ENCODE data around the gene C3orf70.

C3orf70 gene

DNA sequence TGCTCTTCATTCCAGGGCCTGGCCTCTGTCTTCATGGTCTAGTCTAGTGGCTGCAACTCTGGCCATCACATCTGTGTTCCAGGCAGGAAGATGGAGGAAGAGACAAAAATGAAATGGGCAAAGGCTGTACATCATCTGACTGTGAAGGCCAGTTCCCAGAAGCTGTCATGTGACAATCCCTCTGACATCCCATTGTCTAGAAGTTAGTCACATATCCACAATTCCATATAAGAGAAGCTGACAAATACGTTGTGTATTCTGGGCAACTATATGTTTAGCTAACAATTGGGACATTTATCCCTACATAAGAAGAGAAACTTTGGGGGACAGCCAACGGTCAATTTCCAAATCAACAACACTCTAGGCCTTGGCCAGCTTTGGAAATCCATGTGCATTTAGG lies 34.5 kb upstream of the C3orf70 start:
- Histone ChIP-seq H3K9me3 (ENCODE audit: control extremely low read depth in 1 of 5, control insufficient read depth in 4 of 5, insufficient read depth in 2 of 5, low read depth in 1 of 5, low read length in 4 of 5) (no peaks in the 10 kb centered on the region), H3K4me3 (ENCODE audit: control insufficient read depth in 1 of 7, extremely low read depth in 1 of 7, insufficient read depth in 4 of 7, low read depth in 2 of 7, low read length in 6 of 7) (no peak overlapping the region), H3K36me3 (ENCODE audit: control insufficient read depth in 4 of 4, insufficient read depth in 4 of 4, low read length in 3 of 4) (peaks cover 0 to 4% (median under 1%) of the 10 kb centered on the region in 4 experiments), H3K27me3 (replicated peaks in 2 of 5; ENCODE audit: control insufficient read depth in 4 of 5, insufficient read depth in 5 of 5, low read length in 4 of 5) (no peaks in the 10 kb centered on the region), H3K27ac (ENCODE audit: insufficient read depth in 1 of 2, low read depth in 1 of 2, low read length in 2 of 2, poor library complexity in 1 of 2, severe bottlenecking in 2 of 2) (no peak overlapping the region), H3K4me1 (ENCODE audit: control extremely low read depth in 1 of 4, control insufficient read depth in 4 of 4, insufficient read depth in 4 of 4, low read length in 3 of 4) (no peaks in the 10 kb centered on the region)
- POLR2A ChIA-PET, result no interaction called here
- 100% methylated on average over 1 of the region's 2 CpGs for WGBS (ENCODE audit: insufficient coverage)
- DNase-seq, result no peak
- CTCF ChIA-PET, result interaction anchor here (1.4 kb wide), 1 partner anchor 10 kb away, joined by 8 read pairs; no protein-coding TSS in a partner anchor

GRCh38 chr3:185176750-185177359 lies 24.0 kb upstream of the C3orf70 start:
- Histone ChIP-seq H3K4me3 (ENCODE audit: control insufficient read depth in 1 of 7, extremely low read depth in 1 of 7, insufficient read depth in 4 of 7, low read depth in 2 of 7, low read length in 6 of 7) (no peak overlapping the region), H3K4me1 (ENCODE audit: control extremely low read depth in 1 of 4, control insufficient read depth in 4 of 4, insufficient read depth in 4 of 4, low read length in 3 of 4) (peaks cover 3 to 9% (median 7%) of the 10 kb centered on the region in 4 experiments), H3K27ac (ENCODE audit: insufficient read depth in 1 of 2, low read depth in 1 of 2, low read length in 2 of 2, poor library complexity in 1 of 2, severe bottlenecking in 2 of 2) (no peak overlapping the region), H3K27me3 (replicated peaks in 2 of 5; ENCODE audit: control insufficient read depth in 4 of 5, insufficient read depth in 5 of 5, low read length in 4 of 5) (peaks cover 0 to 2% (median 0%) of the 10 kb centered on the region in 5 experiments), H3K9me3 (ENCODE audit: control extremely low read depth in 1 of 5, control insufficient read depth in 4 of 5, insufficient read depth in 2 of 5, low read depth in 1 of 5, low read length in 4 of 5) (no peaks in the 10 kb centered on the region), H3K36me3 (ENCODE audit: control insufficient read depth in 4 of 4, insufficient read depth in 4 of 4, low read length in 3 of 4) (no peaks in the 10 kb centered on the region)
- 0% methylated on average over 1 of the region's 10 CpGs for WGBS (ENCODE audit: insufficient coverage)
- ChIA-PET POLR2A (no interaction called here), CTCF (interaction anchor here (0.7 to 2.7 kb wide), 22 partner anchors 11 to 309 kb away, joined by 3 to 14 read pairs (median 4); no protein-coding TSS in a partner anchor)
- DNase-seq, result peak; percentile 45 to 70 (median 57)

GRCh38 chr3:185175370-185175987 lies 22.6 kb upstream of the C3orf70 start:
- H3K9me3 ChIP-seq (ENCODE audit: control extremely low read depth in 1 of 5, control insufficient read depth in 4 of 5, insufficient read depth in 2 of 5, low read depth in 1 of 5, low read length in 4 of 5), result no peaks in the 10 kb centered on the region
- DNase-seq, result peak; percentile 19 to 66 (median 48)

DNA sequence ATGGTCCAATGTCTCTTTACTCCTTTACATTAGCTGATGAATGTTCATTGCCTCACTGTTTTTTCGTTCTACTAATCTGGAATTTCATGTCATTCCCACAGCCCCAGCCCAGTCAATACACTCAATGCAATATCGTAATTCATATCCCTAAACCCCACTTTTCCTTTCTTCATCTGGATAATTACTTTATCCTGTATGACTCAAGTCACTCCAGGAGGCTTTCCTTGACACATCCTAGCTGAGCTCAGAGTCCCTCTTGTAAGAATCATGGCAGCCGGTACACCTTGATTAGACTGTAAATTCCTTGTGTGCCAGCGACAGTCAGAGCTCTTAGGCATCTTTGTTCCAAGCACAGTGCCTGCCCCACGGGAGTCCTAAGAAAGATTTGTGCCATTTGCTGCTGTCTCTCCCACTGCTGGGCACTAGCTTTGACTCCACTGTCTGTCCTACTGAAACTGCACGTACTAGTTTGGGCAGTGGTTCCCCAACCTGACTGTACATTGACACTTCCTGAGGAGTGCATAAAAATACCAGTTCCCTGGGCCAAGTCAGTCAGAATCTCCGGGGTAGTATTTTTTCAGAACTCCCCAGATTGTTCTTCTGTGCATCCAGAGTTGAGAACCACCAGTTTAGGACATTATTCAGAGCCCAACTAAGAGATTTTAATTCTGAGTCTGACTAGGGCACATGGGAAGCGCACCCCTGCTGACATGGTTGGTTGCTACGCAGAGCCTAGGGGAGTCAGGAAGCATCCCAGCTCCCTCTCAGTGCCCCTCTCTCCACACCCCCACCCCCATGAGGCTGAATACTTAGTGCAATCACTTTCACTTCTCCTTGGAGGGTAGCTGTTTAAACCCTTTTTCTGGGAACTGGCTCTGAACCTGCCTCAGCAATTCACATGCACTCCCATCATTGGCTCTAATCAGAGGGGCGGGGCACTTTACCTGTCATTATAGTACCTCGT lies 19.5 kb upstream of the C3orf70 start:
- ChIA-PET CTCF (interaction anchor here (1.7 to 2.0 kb wide), 3 partner anchors 10 to 304 kb away, joined by 4 to 7 read pairs (median 6); no protein-coding TSS in a partner anchor), POLR2A (no interaction called here)
- no peak overlapping the region for H3K4me3 ChIP-seq (ENCODE audit: control insufficient read depth in 1 of 7, extremely low read depth in 1 of 7, insufficient read depth in 4 of 7, low read depth in 2 of 7, low read length in 6 of 7)
- DNase-seq, result no peak
- no peaks in the 10 kb centered on the region for H3K36me3 ChIP-seq (ENCODE audit: control insufficient read depth in 4 of 4, insufficient read depth in 4 of 4, low read length in 3 of 4)
- peaks cover 3 to 9% (median 7%) of the 10 kb centered on the region in 4 experiments for H3K4me1 ChIP-seq (ENCODE audit: control extremely low read depth in 1 of 4, control insufficient read depth in 4 of 4, insufficient read depth in 4 of 4, low read length in 3 of 4)
- no peaks in the 10 kb centered on the region for H3K27me3 ChIP-seq (replicated peaks in 2 of 5; ENCODE audit: control insufficient read depth in 4 of 5, insufficient read depth in 5 of 5, low read length in 4 of 5)
- H3K27ac ChIP-seq (ENCODE audit: insufficient read depth in 1 of 2, low read depth in 1 of 2, low read length in 2 of 2, poor library complexity in 1 of 2, severe bottlenecking in 2 of 2), result no peak overlapping the region
- 89% methylated on average over 11 of the region's 11 CpGs for WGBS (ENCODE audit: insufficient coverage)
- H3K9me3 ChIP-seq (ENCODE audit: control extremely low read depth in 1 of 5, control insufficient read depth in 4 of 5, insufficient read depth in 2 of 5, low read depth in 1 of 5, low read length in 4 of 5), result no peaks in the 10 kb centered on the region

More at GRCh38 chr3:185175370-185175987, 22.6 kb upstream of the C3orf70 start:
- Histone ChIP-seq H3K4me1 (ENCODE audit: control extremely low read depth in 1 of 4, control insufficient read depth in 4 of 4, insufficient read depth in 4 of 4, low read length in 3 of 4) (peaks cover 3 to 9% (median 7%) of the 10 kb centered on the region in 4 experiments), H3K4me3 (ENCODE audit: control insufficient read depth in 1 of 7, extremely low read depth in 1 of 7, insufficient read depth in 4 of 7, low read depth in 2 of 7, low read length in 6 of 7) (peak overlapping the region in 4 of 7 experiments; percentile 3 to 33 (median 16)), H3K27ac (ENCODE audit: insufficient read depth in 1 of 2, low read depth in 1 of 2, low read length in 2 of 2, poor library complexity in 1 of 2, severe bottlenecking in 2 of 2) (peak overlapping the region in 1 of 2 experiments; percentile 14), H3K27me3 (replicated peaks in 2 of 5; ENCODE audit: control insufficient read depth in 4 of 5, insufficient read depth in 5 of 5, low read length in 4 of 5) (peaks cover 0 to 2% (median 0%) of the 10 kb centered on the region in 5 experiments), H3K36me3 (ENCODE audit: control insufficient read depth in 4 of 4, insufficient read depth in 4 of 4, low read length in 3 of 4) (no peaks in the 10 kb centered on the region)
- WGBS (ENCODE audit: insufficient coverage), result 42% methylated on average over 12 of the region's 15 CpGs
- ChIA-PET POLR2A (no interaction called here), CTCF (interaction anchor here (0.7 to 2.4 kb wide), 12 partner anchors 10 to 302 kb away, joined by 3 to 14 read pairs (median 4); no protein-coding TSS in a partner anchor)

- Histone ChIP-seq H3K27ac (ENCODE audit: insufficient read depth in 1 of 2, low read depth in 1 of 2, low read length in 2 of 2, poor library complexity in 1 of 2, severe bottlenecking in 2 of 2) (no peak overlapping the region), H3K36me3 (ENCODE audit: control insufficient read depth in 4 of 4, insufficient read depth in 4 of 4, low read length in 3 of 4) (no peaks in the 10 kb centered on the region), H3K4me3 (ENCODE audit: control insufficient read depth in 1 of 7, extremely low read depth in 1 of 7, insufficient read depth in 4 of 7, low read depth in 2 of 7, low read length in 6 of 7) (no peak overlapping the region), H3K27me3 (replicated peaks in 2 of 5; ENCODE audit: control insufficient read depth in 4 of 5, insufficient read depth in 5 of 5, low read length in 4 of 5) (peaks cover 0 to 3% (median 0%) of the 10 kb centered on the region in 5 experiments), H3K4me1 (ENCODE audit: control extremely low read depth in 1 of 4, control insufficient read depth in 4 of 4, insufficient read depth in 4 of 4, low read length in 3 of 4) (no peaks in the 10 kb centered on the region), H3K9me3 (ENCODE audit: control extremely low read depth in 1 of 5, control insufficient read depth in 4 of 5, insufficient read depth in 2 of 5, low read depth in 1 of 5, low read length in 4 of 5) (no peaks in the 10 kb centered on the region)
- DNase-seq, result no peak
- ChIA-PET CTCF (interaction anchor here (0.5 to 3.5 kb wide), 5 partner anchors 11 to 349 kb away, joined by 3 to 14 read pairs (median 4); partner anchors contain the start of gene C3orf70), POLR2A (no interaction called here)
- 80% methylated on average over 3 of the region's 6 CpGs for WGBS (ENCODE audit: insufficient coverage)
These were observed 11.8 kb upstream of the C3orf70 start for GRCh38 chr3:185164428-185165217.

GRCh38 chr3:185162634-185163033 lies 9.8 kb upstream of the C3orf70 start:
- CTCF ChIA-PET, result interaction anchor here (0.5 to 2.0 kb wide), 5 partner anchors 9 to 46 kb away, joined by 3 to 6 read pairs (median 3); no protein-coding TSS in a partner anchor
- POLR2A ChIA-PET, result no interaction called here
- DNase-seq, result no peak
- 97% methylated on average over 8 of the region's 8 CpGs for WGBS (ENCODE audit: insufficient coverage)
- Histone ChIP-seq H3K4me1 (ENCODE audit: control extremely low read depth in 1 of 4, control insufficient read depth in 4 of 4, insufficient read depth in 4 of 4, low read length in 3 of 4) (no peaks in the 10 kb centered on the region), H3K27ac (ENCODE audit: insufficient read depth in 1 of 2, low read depth in 1 of 2, low read length in 2 of 2, poor library complexity in 1 of 2, severe bottlenecking in 2 of 2) (no peak overlapping the region), H3K36me3 (ENCODE audit: control insufficient read depth in 4 of 4, insufficient read depth in 4 of 4, low read length in 3 of 4) (no peaks in the 10 kb centered on the region), H3K4me3 (ENCODE audit: control insufficient read depth in 1 of 7, extremely low read depth in 1 of 7, insufficient read depth in 4 of 7, low read depth in 2 of 7, low read length in 6 of 7) (no peak overlapping the region), H3K9me3 (ENCODE audit: control extremely low read depth in 1 of 5, control insufficient read depth in 4 of 5, insufficient read depth in 2 of 5, low read depth in 1 of 5, low read length in 4 of 5) (no peaks in the 10 kb centered on the region), H3K27me3 (replicated peaks in 2 of 5; ENCODE audit: control insufficient read depth in 4 of 5, insufficient read depth in 5 of 5, low read length in 4 of 5) (peaks cover 0 to 5% (median 2%) of the 10 kb centered on the region in 5 experiments)

Measured in common myeloid progenitor, CD34-positive (primary cell).